Measurements from ENCODE around the gene RPS6KA5. TPM values are rescaled to one million over a fixed set of nuclear protein-coding genes. Genes with fewer than 3 reads are reported as not detected.

The RPS6KA5 gene
- total RNA-seq = 2.6 and 3.2 TPM in 2 replicates

DNA sequence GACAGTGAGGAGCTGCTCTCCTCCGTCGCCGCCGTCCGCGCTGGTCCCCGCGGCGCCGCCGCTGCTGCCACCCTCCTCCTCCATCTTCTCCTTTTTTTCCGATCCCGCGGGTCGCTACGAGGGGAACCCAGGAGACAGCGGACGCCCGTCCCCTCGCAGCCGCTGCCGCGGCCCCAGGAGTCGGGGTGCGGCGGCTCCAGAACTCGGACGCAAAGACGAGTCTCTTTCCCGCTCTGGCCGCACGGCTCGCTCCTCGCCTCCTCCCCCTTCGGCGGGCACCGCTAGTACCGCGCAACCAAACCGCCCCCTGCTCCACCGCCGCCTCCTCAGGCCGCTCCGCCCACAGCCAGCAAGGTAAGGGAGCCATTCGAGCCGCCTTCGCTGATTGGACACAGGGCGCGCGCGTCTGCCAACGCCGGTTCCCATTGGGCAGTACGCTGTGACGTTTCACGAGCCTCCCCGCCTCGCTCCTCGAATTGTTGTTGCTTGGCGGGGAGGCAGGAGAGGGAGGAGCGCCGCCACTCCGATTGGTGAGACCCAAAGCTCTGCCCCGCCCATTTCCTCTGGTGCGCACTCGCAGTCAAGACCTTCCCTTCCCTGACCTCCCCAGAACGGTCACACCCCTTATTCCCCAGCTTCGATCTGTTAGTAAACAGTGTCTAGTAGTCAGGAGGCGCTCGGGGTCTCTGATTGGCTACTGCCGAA is at the start of gene RPS6KA5:
Gene RPS6KA5, minus strand, starts transcription at position 291 of the 705 bp plus-strand sequence. Its CDS starts 207 bp downstream, at position 84.

DNA sequence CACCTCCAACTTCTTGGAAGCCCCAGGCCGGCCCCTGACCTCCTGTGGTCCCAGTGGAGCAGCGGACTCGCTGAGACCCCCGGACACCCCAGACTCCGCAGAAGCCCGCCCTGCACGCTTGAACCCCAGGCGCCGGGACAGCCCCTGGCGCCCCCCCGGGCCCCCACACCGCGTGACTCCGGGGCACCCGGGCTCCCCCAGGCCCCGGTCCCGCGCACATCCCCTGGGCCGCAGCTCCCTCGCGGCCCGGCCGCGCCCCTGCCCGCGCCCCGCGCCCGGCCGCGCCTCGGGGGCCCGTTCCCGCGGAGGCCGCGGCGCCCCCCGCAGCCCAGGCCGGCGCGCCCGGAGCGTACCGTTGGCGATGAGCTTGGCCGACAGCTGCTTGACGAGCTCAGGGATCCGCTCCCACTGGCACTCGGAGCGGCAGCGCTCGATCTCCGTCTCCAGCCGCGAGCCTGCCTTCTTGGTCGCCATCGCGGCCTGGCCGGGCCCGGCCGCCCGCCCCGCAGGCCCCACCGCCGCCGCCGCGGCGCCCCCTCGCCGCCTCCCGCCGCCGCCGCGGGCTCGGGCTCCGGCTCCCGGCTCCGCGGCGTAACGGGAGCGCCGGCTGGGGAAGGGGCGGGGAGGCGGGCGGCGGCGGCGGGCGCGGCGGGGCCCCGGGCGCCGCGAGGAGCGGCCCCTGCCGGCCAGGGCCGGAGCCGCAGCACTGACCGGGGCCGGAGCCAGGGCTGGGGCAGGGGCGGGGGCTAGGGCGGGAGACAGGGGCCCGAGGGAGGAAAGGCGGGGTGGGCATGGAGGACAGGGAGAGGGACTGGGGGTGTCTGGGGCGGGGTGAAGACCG is 244.4 kb downstream of the RPS6KA5 start, which contains the start of gene TTC7B:
Gene TTC7B, minus strand, starts transcription at position 609 of the 841 bp plus-strand sequence. Its CDS starts 135 bp downstream, at position 474.

Other genes starting within 250 kb of the RPS6KA5 start
- 29.2 and 40.9 TPM in 2 replicates for gene TTC7B, start 244.2 kb downstream of the RPS6KA5 start, total RNA-seq
- 44.6 and 47.1 TPM in 2 replicates for gene DGLUCY, start 53.4 kb upstream of the RPS6KA5 start, total RNA-seq
- 1.2 and 1.9 TPM in 2 replicates for gene GPR68, start 184.1 kb upstream of the RPS6KA5 start, total RNA-seq

Data from uterine smooth muscle cell (primary cell).